HCT116 (cell line): ENCODE measurements around the gene LPAR5. TPM values are rescaled to one million over a fixed set of nuclear protein-coding genes. Genes with fewer than 3 reads are reported as not detected.

Experiments used
- ATAC-seq: fragments of 200-7000 bp; cut with Tn5 transposase; 2 replicates; pipeline ENCODE4 v1.9.1; 2020; ENCODE audit warnings: mild to moderate bottlenecking, moderate library complexity
- BruUV-seq: library from RNA; stranded (reverse); fragments of 400-500 nt; replicated peaks from 2 replicates; lab custom pipeline; 2021; lab: Mats Ljungman, UMichigan
- CTCF ChIA-PET: fragments of 300-600 bp; sonication (Branson Sonifier 250); formaldehyde crosslinking; loops from one replicate; lab custom pipeline; 2021; ENCODE audit warnings: antibody characterized with exemption; lab: Charles Lee
- POLR2A ChIA-PET: fragments of 300-600, 350-600 bp; sonication (Branson Sonifier 250); formaldehyde crosslinking; loops from one replicate; lab custom pipeline; 2021; ENCODE audit warnings: antibody characterized with exemption; lab: Charles Lee
- RAD21 ChIA-PET, 2 experiments: fragments of 300-600 bp; sonication (Branson Sonifier 250); formaldehyde crosslinking; loops; one replicate each; lab custom pipeline; 2023; ENCODE audit warnings: low total read pairs in 2 of 2; ENCODE audit not compliant: uncharacterized antibody in 2 of 2, unreplicated experiment in 2 of 2, low non-redundant PET in 1 of 2; lab: Charles Lee
- DNase-seq: peaks from one replicate; pipeline ENCODE4 v3.0.0-alpha.2; 2010; ENCODE audit warnings: low read depth, low spot score
- H2AFZ ChIP-seq: fragments of 200-600 bp; shearing (Covaris generic), sonication (generic); 2 replicates; pipeline ENCODE4 v1.6.1; 2017; ENCODE audit warnings: low read depth, mixed run types, mixed read lengths, antibody characterized with exemption, low read length; ENCODE audit not compliant: poor library complexity, severe bottlenecking
- H3K27ac ChIP-seq: 2 replicates; pipeline ENCODE4 v1.5.1; 2012; ENCODE audit warnings: low read depth, low read length
- H3K27me3 ChIP-seq: fragments of 200-600 bp; sonication (generic); 2 replicates; pipeline ENCODE4 v1.6.1; 2016; ENCODE audit warnings: mixed run types, low read length, mixed read lengths; ENCODE audit not compliant: insufficient read depth
- H3K36me3 ChIP-seq, 2 experiments: fragments of 200-500 bp in 1 of 2; fragments of 200-600 bp in 1 of 2; sonication (Bioruptor generic) in 1 of 2; sonication (generic) in 1 of 2; 2 replicates each; pipeline versions ENCODE4 v1.5.1 to v1.6.1; 2014 to 2016; ENCODE audit warnings: low read length in 2 of 2, inconsistent platforms in 1 of 2, mixed read lengths in 1 of 2, mixed run types in 1 of 2; ENCODE audit not compliant: insufficient read depth in 2 of 2, control insufficient read depth in 1 of 2
- H3K4me1 ChIP-seq, 2 experiments: fragments of 200-600 bp in 1 of 2; sonication (generic) in 1 of 2; 2 replicates each; pipeline versions ENCODE4 v1.5.1 to v1.6.1; 2012 to 2017; ENCODE audit warnings: low read length in 2 of 2, inconsistent platforms in 1 of 2, mild to moderate bottlenecking in 1 of 2, mixed read lengths in 1 of 2, mixed run types in 1 of 2, moderate library complexity in 1 of 2; ENCODE audit not compliant: insufficient read depth in 2 of 2, control insufficient read depth in 1 of 2
- H3K4me2 ChIP-seq: fragments of 200-600 bp; sonication (generic); 2 replicates; pipeline ENCODE4 v1.6.1; 2017; ENCODE audit warnings: mixed run types, low read length, mixed read lengths
- H3K4me3 ChIP-seq, 2 experiments: fragments of 200-600 bp in 1 of 2; sonication (generic) in 1 of 2; replicated peaks in 1 of 2; 2 replicates each; pipeline ENCODE4 v1.5.1; 2011 to 2016; ENCODE audit warnings: low read length in 2 of 2, control low read depth in 1 of 2, low read depth in 1 of 2, mild to moderate bottlenecking in 1 of 2, mixed read lengths in 1 of 2, mixed run types in 1 of 2
- H3K79me2 ChIP-seq: fragments of 200-600 bp; sonication (generic); 2 replicates; pipeline ENCODE4 v1.6.1; 2017; ENCODE audit warnings: mild to moderate bottlenecking, mixed run types, low read length, moderate library complexity, mixed read lengths; ENCODE audit not compliant: insufficient read depth
- H3K9ac ChIP-seq: fragments of 200-600 bp; sonication (generic); 2 replicates; pipeline ENCODE4 v1.6.1; 2016; ENCODE audit warnings: low read length, mixed read lengths
- H3K9me2 ChIP-seq: fragments of 200-600 bp; sonication (generic), shearing (Covaris generic); 2 replicates; pipeline ENCODE4 v1.6.1; 2017; ENCODE audit warnings: mixed run types, mild to moderate bottlenecking, moderate library complexity; ENCODE audit not compliant: insufficient read depth
- H3K9me3 ChIP-seq, 2 experiments: fragments of 200-500 bp in 1 of 2; fragments of 200-600 bp in 1 of 2; sonication (Bioruptor generic) in 1 of 2; sonication (generic) in 1 of 2; 2 replicates each; pipeline ENCODE4 v1.6.1; 2014 to 2017; ENCODE audit warnings: low read length in 2 of 2, mixed read lengths in 2 of 2, inconsistent platforms in 1 of 2, low read depth in 1 of 2, mild to moderate bottlenecking in 1 of 2, mixed run types in 1 of 2, moderate library complexity in 1 of 2; ENCODE audit not compliant: control insufficient read depth in 1 of 2, insufficient read depth in 1 of 2
- H4K20me1 ChIP-seq: fragments of 200-600 bp; sonication (generic), shearing (Covaris generic); 2 replicates; pipeline ENCODE4 v1.6.1; 2017; ENCODE audit warnings: mixed run types, mild to moderate bottlenecking, moderate library complexity; ENCODE audit not compliant: insufficient read depth
- EGR1 ChIP-seq: IDR thresholded peaks from 2 replicates; pipeline ENCODE4 v1.6.1; 2012; ENCODE audit warnings: low read depth
- EZH2 ChIP-seq: fragments of 200-600 bp; sonication (generic); IDR thresholded peaks from 2 replicates; pipeline ENCODE4 v1.6.1; 2017; ENCODE audit warnings: antibody characterized with exemption, mixed run types
- EZH2phosphoT487 ChIP-seq: fragments of 200-600 bp; IDR thresholded peaks from 2 replicates; pipeline ENCODE4 v1.6.1; 2018; ENCODE audit warnings: antibody characterized with exemption, borderline replicate concordance
- FOSL1 ChIP-seq: IDR thresholded peaks from 2 replicates; pipeline ENCODE4 v1.6.1; 2012; ENCODE audit warnings: low read depth
- JUND ChIP-seq: IDR thresholded peaks from 2 replicates; pipeline ENCODE4 v1.6.1; 2012
- RAD21 ChIP-seq: IDR thresholded peaks from 2 replicates; pipeline ENCODE4 v1.6.1; 2012; ENCODE audit warnings: low read depth, mild to moderate bottlenecking
- REST ChIP-seq: IDR thresholded peaks from 2 replicates; pipeline ENCODE4 v1.6.1; 2012; ENCODE audit warnings: low read depth
- SIN3A ChIP-seq: IDR thresholded peaks from 2 replicates; pipeline ENCODE4 v1.6.1; 2012; ENCODE audit warnings: low read depth
- SP1 ChIP-seq: IDR thresholded peaks from 2 replicates; pipeline ENCODE4 v1.6.1; 2012; ENCODE audit warnings: low read depth
- TCF7L2 ChIP-seq: IDR thresholded peaks from 2 replicates; pipeline ENCODE4 v1.7.0; 2011; ENCODE audit warnings: borderline replicate concordance, inconsistent platforms; ENCODE audit not compliant: insufficient read depth, insufficient read length; ENCODE audit errors: extremely low read depth
- intact Hi-C: fragments of 100-400 bp; cut with micrococcal nuclease; formaldehyde crosslinking; loops from 2 replicates; pipeline ENCODE4 v1.10.0; 2022
- total RNA-seq: library from RNA; stranded (reverse); gene quantifications from one replicate; pipeline ENCODE4 v1.2.1, GENCODE V29; 2021; ENCODE audit not compliant: unreplicated experiment
- TF ChIP-seq, protein P1 (sequence below), 3 experiments: fragments of 200-600 bp in 1 of 3; sonication (generic) in 1 of 3; IDR thresholded peaks in 2 of 3; conservative IDR thresholded peaks in 1 of 3; 2 replicates each; pipeline ENCODE4 v1.5.1; 2012 to 2017; ENCODE audit warnings: low read depth in 2 of 3, low read length in 2 of 3, antibody characterized with exemption in 1 of 3, borderline replicate concordance in 1 of 3, control low read depth in 1 of 3, mild to moderate bottlenecking in 1 of 3, mixed read lengths in 1 of 3, mixed run types in 1 of 3, moderate library complexity in 1 of 3; ENCODE audit not compliant: insufficient read depth in 1 of 3
- TF ChIP-seq, protein P2 (sequence below): IDR thresholded peaks from 2 replicates; pipeline ENCODE4 v1.6.1; 2011; ENCODE audit warnings: mild to moderate bottlenecking, low read length, moderate library complexity; ENCODE audit not compliant: insufficient replicate concordance; ENCODE audit errors: extremely low read depth

Gene LPAR5
- total RNA-seq, 1 experiment from 2014 or later: 5.2 TPM

- H3K27me3 ChIP-seq: no peaks in the 10 kb centered on the region
- DNase-seq (no peak), ATAC-seq (no peak)
- no peak overlapping the region for H3K4me3 ChIP-seq
- no peak overlapping the region for H3K4me2 ChIP-seq
- H3K9me2 ChIP-seq: no peaks in the 10 kb centered on the region
- no peak for TF ChIP-seq JUND
- TF ChIP-seq, protein P1, sequence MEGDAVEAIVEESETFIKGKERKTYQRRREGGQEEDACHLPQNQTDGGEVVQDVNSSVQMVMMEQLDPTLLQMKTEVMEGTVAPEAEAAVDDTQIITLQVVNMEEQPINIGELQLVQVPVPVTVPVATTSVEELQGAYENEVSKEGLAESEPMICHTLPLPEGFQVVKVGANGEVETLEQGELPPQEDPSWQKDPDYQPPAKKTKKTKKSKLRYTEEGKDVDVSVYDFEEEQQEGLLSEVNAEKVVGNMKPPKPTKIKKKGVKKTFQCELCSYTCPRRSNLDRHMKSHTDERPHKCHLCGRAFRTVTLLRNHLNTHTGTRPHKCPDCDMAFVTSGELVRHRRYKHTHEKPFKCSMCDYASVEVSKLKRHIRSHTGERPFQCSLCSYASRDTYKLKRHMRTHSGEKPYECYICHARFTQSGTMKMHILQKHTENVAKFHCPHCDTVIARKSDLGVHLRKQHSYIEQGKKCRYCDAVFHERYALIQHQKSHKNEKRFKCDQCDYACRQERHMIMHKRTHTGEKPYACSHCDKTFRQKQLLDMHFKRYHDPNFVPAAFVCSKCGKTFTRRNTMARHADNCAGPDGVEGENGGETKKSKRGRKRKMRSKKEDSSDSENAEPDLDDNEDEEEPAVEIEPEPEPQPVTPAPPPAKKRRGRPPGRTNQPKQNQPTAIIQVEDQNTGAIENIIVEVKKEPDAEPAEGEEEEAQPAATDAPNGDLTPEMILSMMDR (IDR thresholded peaks at IDR 0.05 in 2 of 3, conservative IDR thresholded peaks at IDR 0.05 in 1 of 3; ENCODE audit: borderline replicate concordance in 1 of 3, insufficient read depth in 1 of 3, low read depth in 2 of 3, low read length in 2 of 3): no peak
- TF ChIP-seq, protein P2, sequence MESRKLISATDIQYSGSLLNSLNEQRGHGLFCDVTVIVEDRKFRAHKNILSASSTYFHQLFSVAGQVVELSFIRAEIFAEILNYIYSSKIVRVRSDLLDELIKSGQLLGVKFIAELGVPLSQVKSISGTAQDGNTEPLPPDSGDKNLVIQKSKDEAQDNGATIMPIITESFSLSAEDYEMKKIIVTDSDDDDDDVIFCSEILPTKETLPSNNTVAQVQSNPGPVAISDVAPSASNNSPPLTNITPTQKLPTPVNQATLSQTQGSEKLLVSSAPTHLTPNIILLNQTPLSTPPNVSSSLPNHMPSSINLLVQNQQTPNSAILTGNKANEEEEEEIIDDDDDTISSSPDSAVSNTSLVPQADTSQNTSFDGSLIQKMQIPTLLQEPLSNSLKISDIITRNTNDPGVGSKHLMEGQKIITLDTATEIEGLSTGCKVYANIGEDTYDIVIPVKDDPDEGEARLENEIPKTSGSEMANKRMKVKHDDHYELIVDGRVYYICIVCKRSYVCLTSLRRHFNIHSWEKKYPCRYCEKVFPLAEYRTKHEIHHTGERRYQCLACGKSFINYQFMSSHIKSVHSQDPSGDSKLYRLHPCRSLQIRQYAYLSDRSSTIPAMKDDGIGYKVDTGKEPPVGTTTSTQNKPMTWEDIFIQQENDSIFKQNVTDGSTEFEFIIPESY: no peak
- no peak for TF ChIP-seq EZH2phosphoT487
- TF ChIP-seq SIN3A: no peak
- no peak for TF ChIP-seq FOSL1
- TF ChIP-seq TCF7L2: no peak
- no peak for TF ChIP-seq EGR1
- TF ChIP-seq SP1: no peak
- no peak for TF ChIP-seq RAD21
- TF ChIP-seq EZH2: no peak
- no peak for TF ChIP-seq REST
- H3K4me1 ChIP-seq: 0 out of 4 replicates have a peak, but pooled peaks cover 0 to under 1% of the 10 kb centered on the region in 2 experiments
- peaks cover 20% of the 10 kb centered on the region; the same call in 1 of the 2 replicates for H3K79me2 ChIP-seq
- intact Hi-C loops: no loop called here
- H3K36me3 ChIP-seq: peaks cover 66 to 80% of the 10 kb centered on the region in 2 experiments
- no peak overlapping the region for H3K27ac ChIP-seq
- no peak overlapping the region for H3K9ac ChIP-seq
- H3K9me3 ChIP-seq: no peaks in the 10 kb centered on the region
- ChIA-PET POLR2A (no interaction called here), CTCF (no interaction called here), RAD21 (no interaction called here)
- H4K20me1 ChIP-seq: no peaks in the 10 kb centered on the region; the same call in 1 of the 2 replicates
- no TSS peak for BruUV-seq
- H2AFZ ChIP-seq: no peak overlapping the region
Observed at GRCh38 chr12:6574576-6575295, 61.0 kb downstream of the LPAR5 start.
